GM15510 (cell line): Measurements from ENCODE around the gene OTOF.

Experiments
- POLR2A ChIP-seq: IDR thresholded peaks from 3 replicates; pipeline ENCODE4 v1.6.1; 2011; ENCODE audit warnings: borderline replicate concordance; ENCODE audit not compliant: insufficient read length; ENCODE audit errors: extremely low read depth

The OTOF gene

GRCh38 chr2:26466662-26467310 lies 11.1 kb downstream of the OTOF start:
- TF ChIP-seq POLR2A, result no peak

GRCh38 chr2:26465981-26466471 lies 11.9 kb downstream of the OTOF start:
- TF ChIP-seq POLR2A, result no peak

GRCh38 chr2:26465266-26465925 lies 12.5 kb downstream of the OTOF start:
- TF ChIP-seq POLR2A, result no peak

- TF ChIP-seq POLR2A, result no peak
Observed at GRCh38 chr2:26464390-26465265, 13.3 kb downstream of the OTOF start.

GRCh38 chr2:26463244-26464192 lies 14.4 kb downstream of the OTOF start:
- TF ChIP-seq POLR2A, result no peak

- no peak for TF ChIP-seq POLR2A
Observed at GRCh38 chr2:26462511-26463243, 15.2 kb downstream of the OTOF start.

GRCh38 chr2:26462100-26462499 lies 15.8 kb downstream of the OTOF start:
- TF ChIP-seq POLR2A, result no peak

- TF ChIP-seq POLR2A, result no peak
Observed at GRCh38 chr2:26461601-26462023, 16.3 kb downstream of the OTOF start.

- TF ChIP-seq POLR2A, result no peak
Observed at GRCh38 chr2:26460613-26461031, 17.3 kb downstream of the OTOF start.

- no peak for TF ChIP-seq POLR2A
Observed at GRCh38 chr2:26459991-26460612, 17.8 kb downstream of the OTOF start.

- no peak for TF ChIP-seq POLR2A
Observed at GRCh38 chr2:26458365-26459042, 19.4 kb downstream of the OTOF start.

GRCh38 chr2:26457695-26458364 lies 20.1 kb downstream of the OTOF start:
- TF ChIP-seq POLR2A, result no peak
